ENCODE results near the gene TAF12.
"Not testable (repeated sequence)": the region's sequence is repeated elsewhere in the genome, so short reads cannot be mapped to it uniquely, and the experiment has no call there.

Gene TAF12

GRCh38 chr1:28644494-28644893, 1.6 kb upstream of the TAF12 start:
- no peak for DNase-seq

- no peak for DNase-seq
Observed at GRCh38 chr1:28642056-28642846, 616 bp downstream of the TAF12 start.

GRCh38 chr1:28640766-28641165, 2.1 kb downstream of the TAF12 start:
- peak; percentile 11 for DNase-seq

- DNase-seq: no peak
Observed at GRCh38 chr1:28632560-28632959, 10.3 kb downstream of the TAF12 start.

- DNase-seq: no peak
Observed at GRCh38 chr1:28631713-28632112, 11.2 kb downstream of the TAF12 start.

GRCh38 chr1:28613175-28613574, 29.7 kb downstream of the TAF12 start:
- DNase-seq: no peak

- DNase-seq: no peak
Observed at GRCh38 chr1:28606771-28607170, 36.1 kb downstream of the TAF12 start.

- no peak for DNase-seq
Observed at GRCh38 chr1:28604962-28605361, 37.9 kb downstream of the TAF12 start.

- no peak for DNase-seq
Observed at GRCh38 chr1:28604411-28604810, 38.5 kb downstream of the TAF12 start.

- peak; percentile 75 for DNase-seq
Observed at GRCh38 chr1:28602536-28603439, 40.1 kb downstream of the TAF12 start.

GRCh38 chr1:28601696-28602095, 41.2 kb downstream of the TAF12 start:
- DNase-seq: peak; percentile 85

GRCh38 chr1:28596276-28596675, 46.6 kb downstream of the TAF12 start:
- not testable (repeated sequence) for DNase-seq

- DNase-seq: no peak
Observed at GRCh38 chr1:28595412-28596191, 47.3 kb downstream of the TAF12 start.

GRCh38 chr1:28594686-28595411, 48.0 kb downstream of the TAF12 start:
- DNase-seq: not testable (repeated sequence)

- not testable (repeated sequence) for DNase-seq
Observed at GRCh38 chr1:28593988-28594356, 48.9 kb downstream of the TAF12 start.

- DNase-seq: no peak
Observed at GRCh38 chr1:28592321-28593071, 50.4 kb downstream of the TAF12 start.

GRCh38 chr1:28591708-28592320, 51.1 kb downstream of the TAF12 start, which contains the start of gene RAB42:
Gene RAB42 (plus strand): TSS chr1:28592265. CDS start chr1:28592512, 247 bp downstream.
- peak; percentile 38 for DNase-seq

- not testable (repeated sequence) for DNase-seq
Observed at GRCh38 chr1:28586585-28587391, 56.1 kb downstream of the TAF12 start.

- DNase-seq: peak; percentile 55
Observed at GRCh38 chr1:28582248-28582615, 60.6 kb downstream of the TAF12 start.

All from fibroblast of skin of right quadriceps (primary cell).